Brain microvascular endothelial cell (primary cell): ENCODE data around the gene CSMD2.

Experiments
- DNase-seq: peaks from one replicate; pipeline ENCODE4 v3.0.0-alpha.2; 2020
- H3K27ac ChIP-seq: fragments of 250-450 bp; sonication (Bioruptor Pico); 2 replicates; pipeline ENCODE4 v1.5.1; 2020; ENCODE audit warnings: mild to moderate bottlenecking, moderate library complexity
- H3K27me3 ChIP-seq: fragments of 250-450 bp; sonication (Bioruptor Pico); replicated peaks from 2 replicates; pipeline ENCODE4 v1.5.1; 2020; ENCODE audit warnings: mild to moderate bottlenecking
- H3K36me3 ChIP-seq: fragments of 250-450 bp; sonication (Bioruptor Pico); replicated peaks from 2 replicates; pipeline ENCODE4 v1.5.1; 2020; ENCODE audit warnings: mild to moderate bottlenecking
- H3K4me3 ChIP-seq: 2 replicates; pipeline ENCODE4 v1.5.1; 2011; ENCODE audit warnings: low read depth, mild to moderate bottlenecking, control low read depth, low read length, moderate library complexity
- CTCF ChIP-seq: IDR thresholded peaks from 2 replicates; pipeline ENCODE4 v1.5.1; 2011; ENCODE audit warnings: low read depth, mild to moderate bottlenecking, moderate library complexity, low read length, control low read depth, inconsistent platforms; ENCODE audit errors: missing control alignments
- in situ Hi-C: cut with HindIII; loops from 2 replicates; pipeline ENCODE4 v1.10.0; 2017; ENCODE audit warnings: low sequenced_read_pairs, low pct_ligation_motif_present

Gene CSMD2

DNA sequence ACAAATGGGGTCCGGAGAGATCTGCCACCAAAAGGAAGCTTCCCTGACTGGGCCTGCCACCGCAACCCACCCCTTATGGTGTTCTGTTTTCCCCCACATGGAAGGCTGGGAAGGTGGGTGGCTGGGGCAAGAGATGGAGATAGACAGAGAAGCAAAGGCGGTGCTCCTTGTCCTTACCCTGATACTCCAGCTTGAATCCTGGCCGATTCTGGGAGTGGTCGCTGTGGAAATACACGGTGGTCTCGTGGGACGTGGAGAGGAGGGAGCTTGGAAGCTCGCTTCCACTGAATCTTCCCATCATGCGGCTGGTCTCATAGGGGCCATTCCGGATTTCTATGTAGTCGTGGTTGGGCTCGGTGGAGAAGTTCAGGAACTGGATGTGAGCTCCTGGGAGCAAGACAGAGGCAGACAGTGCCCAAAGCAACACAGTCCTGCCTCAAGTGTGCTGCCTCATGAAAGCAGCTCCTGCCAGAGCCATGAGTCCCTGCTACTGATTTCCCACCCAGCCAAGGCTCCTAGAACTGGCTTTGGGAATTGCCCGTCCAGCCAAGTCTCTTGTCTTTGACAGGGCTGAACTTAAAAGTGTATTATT is 554.1 kb downstream of the CSMD2 start:
- Histone ChIP-seq H3K4me3 (no peak overlapping the region), H3K27ac (no peak overlapping the region), H3K27me3 (no peaks in the 10 kb centered on the region), H3K36me3 (no peaks in the 10 kb centered on the region)
- in situ Hi-C loops, result no loop called here
- no peak for DNase-seq
- TF ChIP-seq CTCF, result no peak

- H3K27ac ChIP-seq, result no peak overlapping the region
- no peak for TF ChIP-seq CTCF
- no peak for DNase-seq
- in situ Hi-C loops, result no loop called here
- H3K4me3 ChIP-seq, result no peak overlapping the region
- no peaks in the 10 kb centered on the region for H3K36me3 ChIP-seq
- no peaks in the 10 kb centered on the region for H3K27me3 ChIP-seq
Observed at GRCh38 chr1:33610391-33610790, 554.6 kb downstream of the CSMD2 start.

DNA sequence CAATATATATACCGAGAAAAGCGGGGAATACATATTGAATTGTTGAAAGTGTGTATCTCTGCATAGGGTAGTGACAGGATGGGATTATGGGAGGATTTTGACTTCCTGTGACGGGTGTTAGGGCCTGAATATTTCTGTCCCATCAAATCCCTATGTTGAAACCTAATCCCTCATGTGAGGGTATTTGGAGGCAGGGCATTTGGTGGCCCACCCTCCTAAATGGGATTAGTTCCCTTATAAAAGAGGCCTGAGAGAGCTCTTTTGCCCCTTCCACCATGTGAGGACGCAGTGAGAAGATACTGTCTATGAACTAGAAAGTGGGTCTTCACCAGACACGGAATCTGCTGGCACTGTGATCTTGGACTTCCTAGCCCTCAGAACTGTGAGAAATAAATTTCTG is 555.3 kb downstream of the CSMD2 start:
- Histone ChIP-seq H3K4me3 (no peak overlapping the region), H3K27me3 (no peaks in the 10 kb centered on the region), H3K36me3 (no peaks in the 10 kb centered on the region), H3K27ac (no peak overlapping the region)
- TF ChIP-seq CTCF, result no peak
- no peak for DNase-seq
- in situ Hi-C loops, result no loop called here

GRCh38 chr1:33608825-33609400 is 556.1 kb downstream of the CSMD2 start:
- DNase-seq, result no peak
- Histone ChIP-seq H3K27ac (no peak overlapping the region), H3K4me3 (no peak overlapping the region), H3K27me3 (no peaks in the 10 kb centered on the region), H3K36me3 (no peaks in the 10 kb centered on the region)
- in situ Hi-C loops, result no loop called here
- no peak for TF ChIP-seq CTCF

GRCh38 chr1:33607444-33608005 is 557.5 kb downstream of the CSMD2 start:
- Histone ChIP-seq H3K4me3 (no peak overlapping the region), H3K27ac (no peak overlapping the region), H3K27me3 (no peaks in the 10 kb centered on the region), H3K36me3 (no peaks in the 10 kb centered on the region)
- no peak for DNase-seq
- no peak for TF ChIP-seq CTCF
- in situ Hi-C loops, result no loop called here

DNA sequence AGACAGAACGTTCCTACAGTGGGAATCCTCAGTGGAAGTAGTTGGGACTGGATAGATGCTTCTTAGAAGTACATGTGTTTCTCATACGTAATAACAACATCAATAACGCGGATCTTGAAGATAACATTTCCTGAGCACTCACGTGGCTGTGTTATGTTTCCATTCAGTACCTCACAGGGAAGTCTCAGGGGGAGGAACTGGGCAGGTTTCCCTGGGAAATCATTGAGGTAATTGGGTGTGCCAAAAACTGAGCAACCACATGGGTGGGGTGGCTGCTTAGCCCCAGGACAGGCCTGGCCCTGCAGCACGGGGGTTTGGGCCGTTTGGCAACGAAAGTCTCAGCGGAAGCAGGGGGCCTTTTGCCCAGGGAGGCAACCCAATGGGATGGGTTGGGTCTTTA is 558.8 kb downstream of the CSMD2 start:
- no peak for DNase-seq
- H3K27ac ChIP-seq, result no peak overlapping the region
- no peak for TF ChIP-seq CTCF

More for the DNA sequence above, 558.8 kb downstream of the CSMD2 start:
- Histone ChIP-seq H3K27me3 (no peaks in the 10 kb centered on the region), H3K4me3 (no peak overlapping the region), H3K36me3 (no peaks in the 10 kb centered on the region)
- in situ Hi-C loops, result no loop called here
